UCSD-AML1 (cell line): ENCODE measurements around the gene CELA3B.
"Not testable (repeated sequence)": the region's sequence is repeated elsewhere in the genome, so short reads cannot be mapped to it uniquely, and the experiment has no call there.

ENCODE experiments used
- DNase-seq: peaks from one replicate; lab custom pipeline; 2025; ENCODE audit not compliant: unreplicated experiment; lab: John Stamatoyannopoulos, UW

Gene CELA3B

GRCh38 chr1:22005261-22006149 is 28.7 kb downstream of the CELA3B start:
- DNase-seq, result peak; percentile 42

- DNase-seq, result not testable (repeated sequence)
Measured at GRCh38 chr1:22006736-22007135, 29.9 kb downstream of the CELA3B start.

GRCh38 chr1:22007262-22007661 is 30.4 kb downstream of the CELA3B start:
- not testable (repeated sequence) for DNase-seq

- not testable (repeated sequence) for DNase-seq
Measured at GRCh38 chr1:22009566-22009965, 32.7 kb downstream of the CELA3B start.

- not testable (repeated sequence) for DNase-seq
Measured at GRCh38 chr1:22012752-22013151, 35.9 kb downstream of the CELA3B start.

- DNase-seq, result not testable (repeated sequence)
Measured at GRCh38 chr1:22014575-22015206, 37.9 kb downstream of the CELA3B start.

GRCh38 chr1:22018583-22019559 is 42.0 kb downstream of the CELA3B start:
- peak; percentile 76 for DNase-seq

GRCh38 chr1:22021061-22021460 is 44.2 kb downstream of the CELA3B start:
- no peak for DNase-seq

GRCh38 chr1:22024485-22025367 is 47.9 kb downstream of the CELA3B start:
- DNase-seq, result peak; percentile 84

- DNase-seq, result peak; percentile 85
Measured at GRCh38 chr1:22025368-22026155, 48.7 kb downstream of the CELA3B start.

- DNase-seq, result no peak
Measured at GRCh38 chr1:22026924-22027289, 50.1 kb downstream of the CELA3B start.

GRCh38 chr1:22030057-22030456 is 53.2 kb downstream of the CELA3B start:
- no peak for DNase-seq

- DNase-seq, result no peak
Measured at GRCh38 chr1:22030473-22030872, 53.7 kb downstream of the CELA3B start.

- DNase-seq, result peak; percentile 60
Measured at GRCh38 chr1:22031214-22031962, 54.6 kb downstream of the CELA3B start.

- DNase-seq, result not testable (repeated sequence)
Measured at GRCh38 chr1:22034834-22035233, 58.0 kb downstream of the CELA3B start.

GRCh38 chr1:22037520-22037919 is 60.7 kb downstream of the CELA3B start:
- no peak for DNase-seq

GRCh38 chr1:22038036-22038435 is 61.2 kb downstream of the CELA3B start:
- no peak for DNase-seq
